ENCODE measurements around the gene MECR.

DNA sequence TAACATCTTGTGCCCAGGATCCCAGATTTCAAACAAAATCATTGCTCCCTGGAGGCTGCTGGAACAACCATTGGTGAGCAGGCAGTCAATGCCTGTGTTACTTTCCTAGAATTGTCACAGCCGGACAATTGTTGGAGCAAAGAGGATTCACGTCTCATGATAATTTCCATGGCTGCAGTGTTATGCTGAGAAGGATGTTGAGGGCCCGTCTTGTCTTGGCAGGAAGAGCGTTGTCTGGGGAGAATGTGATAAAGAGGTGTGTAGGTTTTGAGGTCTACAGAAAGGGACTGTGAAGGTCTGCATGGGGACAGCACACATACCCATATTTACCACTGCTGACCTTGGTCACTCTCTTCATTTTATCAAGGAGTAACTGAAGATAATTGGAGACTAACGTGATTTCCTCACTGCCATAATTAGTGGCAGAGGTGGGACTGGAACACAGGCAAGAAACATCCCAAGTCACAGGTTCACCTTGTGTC is 6.3 kb downstream of the MECR start:
- TF ChIP-seq FOXP2 (optimal IDR thresholded peaks at IDR 0.05; ENCODE audit: control extremely low read depth, extremely low read length, insufficient read depth) (no peak), POLR2AphosphoS5 (IDR thresholded peaks at IDR 0.05; ENCODE audit: borderline replicate concordance, low read depth, low read length) (no peak), EZH2 (IDR thresholded peaks at IDR 0.05) (no peak)

All from SK-N-MC (cell line).